Measurements from ENCODE around the gene DCAF12L1. TPM values are rescaled to one million over a fixed set of nuclear protein-coding genes. Genes with fewer than 3 reads are reported as not detected.

Gene DCAF12L1
- total RNA-seq, result not detected
- long read RNA-seq, donor 1, result 0 reads
- long read RNA-seq, donor 2, result 0 reads

GRCh38 chrX:126552313-126553022 lies at the start of gene DCAF12L1:
Gene DCAF12L1, minus strand, starts transcription at chrX:126552814. Its CDS starts 206 bp downstream, at chrX:126552608.
- peak in 1 of 3 donors; percentile 45 for DNase-seq
- ATAC-seq, result no peak
- Histone ChIP-seq H3K4me1 (ENCODE audit: low read depth) (no peaks in the 10 kb centered on the region), H3K36me3 (ENCODE audit: low read depth) (no peaks in the 10 kb centered on the region), H3K9me3 (peaks cover 3% of the 10 kb centered on the region), H3K4me3 (no peak within 1 kb of the TSS)
- intact Hi-C loops (cut with DNase I, micrococcal nuclease), result no loop called here
- TF ChIP-seq CTCF (IDR thresholded peaks at IDR 0.05), result no peak

- no peak for ATAC-seq
- peak in 1 of 3 donors; percentile 32 for DNase-seq
- intact Hi-C loops (cut with DNase I, micrococcal nuclease), result no loop called here
Measured at GRCh38 chrX:126580877-126581276, 28.3 kb upstream of the DCAF12L1 start.

DNA sequence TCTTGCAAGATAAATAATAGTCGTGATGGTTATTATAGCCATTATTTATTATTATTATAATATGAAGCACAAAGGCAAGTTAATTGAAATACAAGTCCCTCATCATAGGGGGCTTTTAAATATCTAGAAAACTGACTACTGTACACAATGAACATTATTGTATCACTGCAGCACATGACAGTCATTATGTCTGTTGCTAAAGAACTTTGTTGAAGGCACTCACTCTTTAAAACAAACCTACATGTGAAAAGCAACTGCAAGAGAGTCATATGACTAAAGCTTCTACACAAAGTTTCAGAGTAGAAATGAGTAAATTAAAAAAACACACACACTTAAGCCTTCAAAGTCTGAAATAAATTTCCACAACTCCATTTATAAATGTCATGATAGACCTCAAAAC lies 23.3 kb upstream of the DCAF12L1 start:
- Histone ChIP-seq H3K9me3 (no peaks in the 10 kb centered on the region), H3K4me1 (ENCODE audit: low read depth) (no peaks in the 10 kb centered on the region), H3K36me3 (ENCODE audit: low read depth) (no peaks in the 10 kb centered on the region), H3K4me3 (no peak overlapping the region)
- no peak for DNase-seq
- no peak for ATAC-seq
- TF ChIP-seq CTCF (IDR thresholded peaks at IDR 0.05), result no peak
- intact Hi-C loops (cut with DNase I, micrococcal nuclease), result no loop called here

More at GRCh38 chrX:126580877-126581276, 28.3 kb upstream of the DCAF12L1 start:
- H3K4me1 ChIP-seq (ENCODE audit: low read depth), result no peaks in the 10 kb centered on the region
- no peaks in the 10 kb centered on the region for H3K9me3 ChIP-seq
- TF ChIP-seq CTCF (IDR thresholded peaks at IDR 0.05), result no peak
- no peak overlapping the region for H3K4me3 ChIP-seq
- H3K36me3 ChIP-seq (ENCODE audit: low read depth), result no peaks in the 10 kb centered on the region

DNA sequence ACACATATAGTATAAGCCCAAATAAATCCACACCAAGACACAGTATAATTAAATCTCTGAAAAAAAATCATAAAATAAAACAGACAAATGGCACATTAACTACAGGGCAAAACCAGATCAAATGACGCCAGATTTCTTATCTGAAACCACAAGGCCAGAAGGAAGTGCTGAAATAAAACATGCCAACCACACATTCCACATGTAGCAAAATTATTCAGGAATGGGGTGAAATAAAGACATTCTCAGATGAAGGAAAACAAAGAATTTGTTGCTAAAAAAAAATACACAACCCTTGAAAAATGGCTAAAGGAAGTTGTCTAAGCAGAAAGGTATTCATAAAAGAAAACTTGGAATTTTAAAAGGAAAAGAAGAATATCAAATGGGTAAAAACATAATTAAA lies 4.5 kb upstream of the DCAF12L1 start:
- DNase-seq, result no peak
- Histone ChIP-seq H3K36me3 (ENCODE audit: low read depth) (no peaks in the 10 kb centered on the region), H3K4me3 (no peak overlapping the region), H3K9me3 (no peaks in the 10 kb centered on the region), H3K4me1 (ENCODE audit: low read depth) (no peaks in the 10 kb centered on the region)
- TF ChIP-seq CTCF (IDR thresholded peaks at IDR 0.05), result no peak
- no peak for ATAC-seq
- intact Hi-C loops (cut with DNase I, micrococcal nuclease), result no loop called here

DNA sequence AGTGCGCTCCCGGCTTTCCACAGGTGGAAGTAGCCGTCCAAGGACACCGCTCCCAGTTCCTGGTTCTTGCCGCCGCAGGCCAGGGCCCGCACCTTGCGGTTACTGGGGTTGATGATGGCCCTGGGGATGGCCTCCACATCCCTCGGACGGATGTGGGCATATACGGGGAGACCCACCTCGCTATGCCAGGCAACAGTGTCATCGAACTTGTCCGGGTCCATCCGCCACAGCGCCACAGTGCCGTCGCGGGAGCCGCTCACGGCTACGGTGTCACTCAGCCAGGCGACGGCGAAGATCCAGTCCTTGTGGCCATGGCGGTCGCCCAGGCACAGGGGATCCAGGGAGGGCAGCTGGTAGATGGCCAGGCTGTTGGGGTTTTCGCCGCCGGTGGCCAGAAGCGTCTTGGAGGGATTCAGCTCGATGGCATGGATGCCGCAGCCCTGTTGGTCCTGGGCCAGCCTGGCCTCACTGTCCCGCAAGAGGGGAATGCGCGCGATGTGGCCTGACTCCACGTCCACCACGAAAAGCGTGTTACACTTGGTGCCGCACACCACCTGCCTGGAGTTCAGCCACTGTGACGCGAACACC lies 795 bp downstream of the DCAF12L1 start:
- Histone ChIP-seq H3K9me3 (peaks cover 3% of the 10 kb centered on the region), H3K4me1 (ENCODE audit: low read depth) (no peaks in the 10 kb centered on the region), H3K4me3 (no peak overlapping the region), H3K36me3 (ENCODE audit: low read depth) (no peaks in the 10 kb centered on the region)
- DNase-seq, result peak in 1 of 3 donors; percentile 52
- intact Hi-C loops (cut with DNase I, micrococcal nuclease), result no loop called here
- no peak for TF ChIP-seq CTCF (IDR thresholded peaks at IDR 0.05)
- no peak for ATAC-seq
